Parathyroid adenoma (tissue), 2 donors: ENCODE measurements around the gene OS9.

Experiments
- H2AFZ ChIP-seq: fragments of 300-600 bp; sonication (generic); one replicate; pipeline ENCODE4 v1.7.0; 2017; ENCODE audit warnings: antibody characterized with exemption, mild to moderate bottlenecking
- H3K27ac ChIP-seq: fragments of 300-600 bp; sonication (generic); one replicate; pipeline ENCODE4 v1.7.0; 2017
- H3K27me3 ChIP-seq: fragments of 300-600 bp; sonication (generic); one replicate; pipeline ENCODE4 v1.7.0; 2017; ENCODE audit warnings: low read length; ENCODE audit not compliant: control insufficient read depth, insufficient read depth
- H3K36me3 ChIP-seq: fragments of 300-600 bp; sonication (generic); one replicate; pipeline ENCODE4 v1.7.0; 2017; ENCODE audit warnings: low read length; ENCODE audit not compliant: control insufficient read depth, insufficient read depth
- H3K4me1 ChIP-seq: fragments of 300-600 bp; sonication (generic); one replicate; pipeline ENCODE4 v1.7.0; 2017; ENCODE audit warnings: control low read depth
- H3K4me2 ChIP-seq: fragments of 300-600 bp; sonication (generic); one replicate; pipeline ENCODE4 v1.7.0; 2017; ENCODE audit warnings: low read length
- H3K4me3 ChIP-seq: fragments of 300-600 bp; sonication (generic); one replicate; pipeline ENCODE4 v1.7.0; 2017; ENCODE audit warnings: low read depth, low read length
- H3K79me2 ChIP-seq: fragments of 300-600 bp; sonication (generic); one replicate; pipeline ENCODE4 v1.7.0; 2017; ENCODE audit warnings: control low read depth
- H3K9ac ChIP-seq: fragments of 300-600 bp; sonication (generic); one replicate; pipeline ENCODE4 v1.7.0; 2017; ENCODE audit warnings: mild to moderate bottlenecking
- H3K9me3 ChIP-seq: fragments of 300-600 bp; sonication (generic); one replicate; pipeline ENCODE4 v1.7.0; 2017; ENCODE audit warnings: low read length; ENCODE audit not compliant: control insufficient read depth
- CTCF ChIP-seq: fragments of 300-600 bp; sonication (generic); IDR thresholded peaks from one replicate; pipeline ENCODE4 v1.7.0; 2017; ENCODE audit warnings: antibody characterized with exemption, mild to moderate bottlenecking
- donor health status: primary hyperparathyroidism.

Gene OS9

DNA sequence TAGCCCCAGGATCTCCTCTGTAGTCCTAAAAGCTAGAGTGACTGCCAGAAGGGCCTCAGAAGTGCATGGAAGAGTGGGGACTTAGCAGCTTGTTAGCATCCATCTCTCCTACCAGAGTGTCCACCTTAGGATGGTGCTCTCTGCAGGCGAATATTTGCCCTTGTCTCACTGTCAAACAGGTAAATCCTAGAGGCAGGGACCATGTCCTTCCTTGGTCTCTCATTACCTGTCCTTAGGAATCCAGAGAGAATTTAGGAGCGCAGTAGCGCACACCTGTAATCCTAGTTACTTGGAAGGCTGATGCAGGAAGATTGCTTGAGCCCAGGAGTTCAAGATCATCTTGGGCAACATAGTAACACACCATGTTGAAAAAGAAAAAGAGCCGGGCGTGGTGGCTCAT, 23.2 kb downstream of the OS9 start:
- no peak for TF ChIP-seq CTCF
- Histone ChIP-seq H2AFZ (no peak overlapping the region), H3K27ac (no peak overlapping the region), H3K4me3 (no peak overlapping the region), H3K79me2 (peaks cover 3% of the 10 kb centered on the region), H3K9me3 (no peaks in the 10 kb centered on the region), H3K4me1 (no peaks in the 10 kb centered on the region), H3K4me2 (no peak overlapping the region), H3K27me3 (no peaks in the 10 kb centered on the region), H3K36me3 (no peaks in the 10 kb centered on the region), H3K9ac (no peak overlapping the region)

- no peak overlapping the region for H3K9ac ChIP-seq
- H3K4me3 ChIP-seq: no peak overlapping the region
- H2AFZ ChIP-seq: no peak overlapping the region
- H3K79me2 ChIP-seq: no peaks in the 10 kb centered on the region
- no peak for TF ChIP-seq CTCF
- no peaks in the 10 kb centered on the region for H3K4me1 ChIP-seq
- H3K27me3 ChIP-seq: no peaks in the 10 kb centered on the region
- H3K4me2 ChIP-seq: no peak overlapping the region
- H3K9me3 ChIP-seq: no peaks in the 10 kb centered on the region
- no peak overlapping the region for H3K27ac ChIP-seq
- no peaks in the 10 kb centered on the region for H3K36me3 ChIP-seq
Measured at GRCh38 chr12:57717846-57718640, 24.1 kb downstream of the OS9 start.

DNA sequence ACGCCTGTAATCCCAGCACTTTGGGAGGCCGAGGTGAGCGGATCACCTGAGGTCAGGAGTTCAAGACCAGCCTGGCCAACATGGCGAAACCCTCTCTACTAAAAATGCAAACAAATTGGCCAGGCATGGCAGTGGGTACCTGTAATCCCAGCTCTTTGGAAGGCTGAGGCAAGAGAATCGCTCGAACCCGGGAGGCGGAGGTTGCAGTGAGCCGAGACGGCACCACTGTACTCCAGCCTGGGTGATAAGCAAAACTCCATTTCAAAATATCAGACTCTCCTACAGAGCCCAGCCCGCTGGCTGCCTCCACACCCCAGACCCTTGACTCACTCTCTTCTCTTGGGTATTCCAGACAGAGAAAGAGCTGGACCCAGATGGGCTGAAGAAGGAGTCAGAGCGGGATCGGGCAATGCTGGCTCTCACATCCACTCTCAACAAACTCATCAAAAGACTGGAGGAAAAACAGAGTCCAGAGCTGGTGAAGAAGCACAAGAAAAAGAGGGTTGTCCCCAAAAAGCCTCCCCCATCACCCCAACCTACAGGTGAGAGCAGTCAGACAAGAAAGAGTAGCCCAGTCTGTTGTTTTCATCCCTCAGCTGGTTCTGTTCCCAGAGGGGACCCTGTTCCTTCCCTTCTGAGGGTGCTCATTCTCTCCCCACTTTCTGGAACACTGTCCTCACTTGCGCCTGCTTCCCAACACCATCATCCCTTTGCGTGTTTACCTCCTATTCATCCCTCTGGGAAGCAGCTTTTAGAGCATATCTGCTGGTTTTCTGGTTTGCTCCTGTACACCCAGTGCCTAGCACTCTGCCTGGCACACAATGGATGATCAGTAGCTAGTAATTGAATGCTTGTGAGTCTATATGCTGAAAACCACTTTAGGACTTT, 25.0 kb downstream of the OS9 start:
- Histone ChIP-seq H3K4me3 (no peak overlapping the region), H3K36me3 (no peaks in the 10 kb centered on the region), H3K4me1 (no peaks in the 10 kb centered on the region), H3K4me2 (no peak overlapping the region), H3K27me3 (no peaks in the 10 kb centered on the region), H3K9ac (no peak overlapping the region), H3K79me2 (no peaks in the 10 kb centered on the region), H3K9me3 (no peaks in the 10 kb centered on the region), H2AFZ (no peak overlapping the region), H3K27ac (no peak overlapping the region)
- no peak for TF ChIP-seq CTCF

DNA sequence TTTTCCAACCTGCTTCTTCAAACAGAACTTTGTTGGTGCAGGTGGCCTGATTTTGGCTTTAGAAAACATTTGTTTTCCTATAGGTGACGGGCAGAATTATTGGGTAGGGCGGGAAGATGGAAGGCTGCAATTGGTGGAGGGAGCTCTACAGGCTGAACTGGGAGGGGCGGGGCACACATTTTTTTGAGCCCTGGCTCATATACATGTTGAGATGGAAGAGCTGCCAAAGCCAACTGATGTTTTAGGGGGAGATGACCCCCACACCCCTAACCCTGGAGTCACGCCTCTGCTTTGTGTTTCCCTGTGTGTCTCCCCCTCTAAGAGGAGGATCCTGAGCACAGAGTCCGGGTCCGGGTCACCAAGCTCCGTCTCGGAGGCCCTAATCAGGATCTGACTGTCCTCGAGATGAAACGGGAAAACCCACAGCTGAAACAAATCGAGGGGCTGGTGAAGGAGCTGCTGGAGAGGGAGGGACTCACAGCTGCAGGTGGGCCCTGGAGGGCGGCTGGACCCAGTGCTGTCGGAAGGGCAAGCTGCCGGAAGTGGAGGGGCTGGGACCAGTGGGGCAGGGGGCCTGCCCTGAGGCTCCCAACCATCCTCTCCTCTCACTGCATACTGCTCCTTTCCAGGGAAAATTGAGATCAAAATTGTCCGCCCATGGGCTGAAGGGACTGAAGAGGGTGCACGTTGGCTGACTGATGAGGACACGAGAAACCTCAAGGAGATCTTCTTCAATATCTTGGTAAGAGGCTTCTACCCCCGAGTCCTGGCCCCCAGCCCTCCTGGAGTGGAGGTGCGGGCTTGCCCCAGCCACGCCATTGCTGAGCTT, 26.1 kb downstream of the OS9 start:
- H3K4me1 ChIP-seq: no peaks in the 10 kb centered on the region
- H3K4me2 ChIP-seq: no peak overlapping the region
- no peaks in the 10 kb centered on the region for H3K27me3 ChIP-seq
- no peak overlapping the region for H3K9ac ChIP-seq
- no peak for TF ChIP-seq CTCF
- H3K27ac ChIP-seq: no peak overlapping the region
- H3K9me3 ChIP-seq: no peaks in the 10 kb centered on the region
- H3K4me3 ChIP-seq: no peak overlapping the region
- H2AFZ ChIP-seq: no peak overlapping the region
- no peaks in the 10 kb centered on the region for H3K36me3 ChIP-seq
- H3K79me2 ChIP-seq: no peaks in the 10 kb centered on the region
